Lung (tissue), 12 donors: ENCODE data around the gene TP53BP2. TPM values are rescaled to one million over a fixed set of nuclear protein-coding genes. Genes with fewer than 3 reads are reported as not detected.

Experiments
- ATAC-seq: fragments of 200-7000 bp; cut with Tn5 transposase; one replicate; pipeline ENCODE4 v1.9.1; 2020; ENCODE audit warnings: moderate number of reproducible peaks; ENCODE audit not compliant: insufficient read depth, low FRiP score
- DNase-seq, 3 donors: peaks; one replicate each; pipeline ENCODE4 v3.0.0-alpha.2; 2013 to 2017
- H3K27ac ChIP-seq, 2 donors: one replicate each; pipeline ENCODE4 v1.5.1; 2013; ENCODE audit warnings: mild to moderate bottlenecking in 2 of 2, moderate library complexity in 2 of 2, control low read depth in 1 of 2, inconsistent platforms in 1 of 2, low read depth in 1 of 2, low read length in 1 of 2
- H3K27me3 ChIP-seq, 3 donors: one replicate each; pipeline ENCODE4 v1.5.1; 2013; ENCODE audit warnings: low read length in 2 of 3; ENCODE audit not compliant: control insufficient read depth in 3 of 3, insufficient read depth in 3 of 3
- H3K36me3 ChIP-seq, 4 donors: one replicate each; pipeline ENCODE4 v1.5.1; 2013; ENCODE audit warnings: low read length in 4 of 4, mild to moderate bottlenecking in 1 of 4, moderate library complexity in 1 of 4; ENCODE audit not compliant: control insufficient read depth in 4 of 4, insufficient read depth in 4 of 4
- H3K4me1 ChIP-seq, 5 donors: one replicate each; pipeline ENCODE4 v1.5.1; 2013; ENCODE audit warnings: low read length in 5 of 5, mild to moderate bottlenecking in 2 of 5, moderate library complexity in 1 of 5; ENCODE audit not compliant: control insufficient read depth in 5 of 5, insufficient read depth in 5 of 5
- H3K4me3 ChIP-seq: one replicate; pipeline ENCODE4 v1.5.1; 2013; ENCODE audit warnings: mild to moderate bottlenecking, control low read depth, moderate library complexity
- H3K9ac ChIP-seq, 2 donors: one replicate each; pipeline ENCODE4 v1.5.1; 2013; ENCODE audit warnings: low read length in 2 of 2, control low read depth in 1 of 2; ENCODE audit not compliant: insufficient read depth in 1 of 2
- H3K9me3 ChIP-seq, 4 donors: one replicate each; pipeline ENCODE4 v1.5.1; 2013; ENCODE audit warnings: low read length in 3 of 4, mild to moderate bottlenecking in 1 of 4, moderate library complexity in 1 of 4; ENCODE audit not compliant: control insufficient read depth in 4 of 4, insufficient read depth in 3 of 4
- CTCF ChIP-seq: IDR thresholded peaks from 2 replicates; pipeline ENCODE4 v1.5.1; 2012; ENCODE audit warnings: mild to moderate bottlenecking; ENCODE audit errors: control extremely low read depth, extremely low read depth
- WGBS, 2 donors: extraction: QIAGEN DNeasy Blood & Tissue Kit; methylation state at CpG; one replicate each; pipeline ENCODE4 v1.1.7; 2013; 5-methylcytosine and 5-hydroxymethylcytosine counted together
- polyA plus RNA-seq, 2 donors: library from polyadenylated mRNA; stranded (reverse); fragments of 200-250 nt; gene quantifications; one replicate each; pipeline ENCODE4 v1.2.1, GENCODE V29; 2013
- total RNA-seq, 2 donors: library from RNA; depleted of rRNA in 1 of 2; stranded (reverse); fragments of >200 nt in 1 of 2; gene quantifications; one replicate each; pipeline ENCODE4 v1.2.1, GENCODE V29; 2014 to 2021
- donor health status: control.
- donor health status: control.
- donor health status: Bipolar disorder and iron deficiency.
- donor health status: healthy.
- donor health status: DM: yes; HTN: yes; CAD: no.

TP53BP2 gene
- total and polyA plus RNA-seq, 4 donors: 11.5 to 94.2 (median 45.7) TPM

DNA sequence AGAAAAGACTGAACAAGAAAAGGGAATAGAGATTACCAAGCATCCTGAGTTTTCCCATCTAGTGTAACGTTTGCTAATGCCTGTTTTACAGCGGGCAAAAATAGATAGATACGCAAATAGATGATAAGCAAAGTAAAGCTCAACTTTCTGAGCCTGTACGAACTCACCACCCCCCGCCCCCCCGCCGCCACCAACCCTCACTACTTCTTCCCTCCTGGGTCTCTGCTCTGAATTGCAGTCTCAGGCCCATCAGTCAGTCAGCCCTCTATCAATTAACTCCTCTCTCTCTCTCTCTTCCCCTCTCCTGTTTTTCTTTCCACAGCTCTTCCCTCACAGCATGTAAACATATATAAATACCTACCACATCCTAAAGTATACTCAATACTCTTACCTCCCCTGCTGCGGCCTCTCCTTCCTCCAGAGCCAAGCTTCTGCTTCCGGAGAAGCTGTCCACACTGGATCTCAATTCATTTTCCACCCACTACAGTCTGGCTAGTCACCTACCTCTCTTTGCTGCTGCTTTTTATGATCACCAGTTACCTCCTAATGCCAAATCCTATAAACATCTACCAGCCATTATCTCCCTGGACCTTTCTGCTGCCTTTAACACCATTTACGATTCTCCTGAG is 68.8 kb downstream of the TP53BP2 start:
- peaks cover 0 to 6% (median 2%) of the 10 kb centered on the region in 5 donors for H3K4me1 ChIP-seq
- no peaks in the 10 kb centered on the region for H3K9me3 ChIP-seq
- ATAC-seq: no peak
- no peak for TF ChIP-seq CTCF
- H3K27ac ChIP-seq: peak overlapping the region in 1 of 2 donors; percentile 22
- H3K36me3 ChIP-seq: peaks cover 23 to 30% (median 24%) of the 10 kb centered on the region in 4 donors
- no peak overlapping the region for H3K4me3 ChIP-seq
- no peaks in the 10 kb centered on the region for H3K27me3 ChIP-seq
- no peak for DNase-seq
- H3K9ac ChIP-seq: no peak overlapping the region
- WGBS, 2 donors: 88 to 90% methylated on average over 10 of the region's 10 CpGs

- H3K4me1 ChIP-seq: peaks cover 0 to 11% (median 9%) of the 10 kb centered on the region in 5 donors
- WGBS, 2 donors: 51 to 52% methylated on average over 9 of the region's 9 CpGs
- peak; percentile 15 for ATAC-seq
- H3K36me3 ChIP-seq: peaks cover 22 to 31% (median 26%) of the 10 kb centered on the region in 4 donors
- no peak for TF ChIP-seq CTCF
- no peak overlapping the region for H3K9ac ChIP-seq
- H3K4me3 ChIP-seq: no peak overlapping the region
- peak overlapping the region in 1 of 2 donors; percentile 65 for H3K27ac ChIP-seq
- H3K9me3 ChIP-seq: no peaks in the 10 kb centered on the region
- no peak for DNase-seq
- no peaks in the 10 kb centered on the region for H3K27me3 ChIP-seq
Measured at GRCh38 chr1:223776075-223776814, 69.5 kb downstream of the TP53BP2 start.

- Histone ChIP-seq H3K36me3 (peaks cover 18 to 35% (median 29%) of the 10 kb centered on the region in 4 donors), H3K9ac (no peak overlapping the region)
- WGBS, 2 donors: 71 to 76% methylated on average over 1 of the region's 1 CpG
Measured at GRCh38 chr1:223775711-223776074, 70.1 kb downstream of the TP53BP2 start.

More at GRCh38 chr1:223775711-223776074, 70.1 kb downstream of the TP53BP2 start:
- ATAC-seq: no peak
- Histone ChIP-seq H3K4me3 (no peak overlapping the region), H3K27ac (no peak overlapping the region), H3K4me1 (peaks cover 0 to 14% (median 11%) of the 10 kb centered on the region in 5 donors), H3K27me3 (no peaks in the 10 kb centered on the region), H3K9me3 (no peaks in the 10 kb centered on the region)
- DNase-seq: no peak
- TF ChIP-seq CTCF: no peak
